ENCODE data around the gene ZNF615. TPM values are rescaled to one million over a fixed set of nuclear protein-coding genes. Genes with fewer than 3 reads are reported as not detected.

Gene ZNF615
- total and polyA plus RNA-seq, 3 donors from 2014 or later: 4.7 to 10.3 (median 8.8) TPM

GRCh38 chr19:51946602-51947001 is 61.4 kb downstream of the ZNF615 start:
- H3K9me3 ChIP-seq: no peaks in the 10 kb centered on the region
- intact Hi-C loops (cut with DNase I; ENCODE audit: low total_unique reads): no loop called here

GRCh38 chr19:51944798-51945552 is 63.0 kb downstream of the ZNF615 start:
- Histone ChIP-seq H3K9me3 (no peaks in the 10 kb centered on the region), H3K4me3 (no peak overlapping the region), H3K36me3 (ENCODE audit: low read depth, missing control alignments) (no peaks in the 10 kb centered on the region), H3K27ac (no peak overlapping the region), H3K4me1 (no peaks in the 10 kb centered on the region), H3K27me3 (no peaks in the 10 kb centered on the region)
- TF ChIP-seq POLR2A (IDR thresholded peaks at IDR 0.05) (no peak), CTCF (IDR thresholded peaks at IDR 0.05) (no peak)
- WGBS, 2 donors: 97% methylated on average over 7 of the region's 7 CpGs
- intact Hi-C loops (cut with DNase I; ENCODE audit: low total_unique reads): no loop called here
- no peak for DNase-seq

More at GRCh38 chr19:51946602-51947001, 61.4 kb downstream of the ZNF615 start:
- H3K27me3 ChIP-seq: no peaks in the 10 kb centered on the region
- no peak overlapping the region for H3K27ac ChIP-seq
- TF ChIP-seq CTCF (IDR thresholded peaks at IDR 0.05): no peak
- no peak for TF ChIP-seq POLR2A (IDR thresholded peaks at IDR 0.05)
- no peak overlapping the region for H3K4me3 ChIP-seq
- 93 to 98% methylated on average over 1 of the region's 1 CpG for WGBS, 2 donors
- H3K4me1 ChIP-seq: no peaks in the 10 kb centered on the region
- H3K36me3 ChIP-seq (ENCODE audit: low read depth, missing control alignments): no peaks in the 10 kb centered on the region
- DNase-seq: no peak

Other genes starting within 250 kb of the ZNF615 start
- gene FPR2, start 247.0 kb downstream of the ZNF615 start, total RNA-seq: under 1 TPM; 0.19 to 0.31 TPM
- gene FPR2, start 247.0 kb downstream of the ZNF615 start, polyA plus RNA-seq (ENCODE audit: insufficient read depth, low read depth, low replicate concordance): 1.3 TPM
- 10 to 100 TPM in 1 of 2 donors, 1 to 10 TPM in 1; 1.6 to 15.6 TPM for gene FPR3, start 213.1 kb downstream of the ZNF615 start, total RNA-seq
- 8.8 TPM for gene FPR3, start 213.1 kb downstream of the ZNF615 start, polyA plus RNA-seq (ENCODE audit: insufficient read depth, low read depth, low replicate concordance)
- gene ZNF577, start 120.3 kb downstream of the ZNF615 start, total RNA-seq: 10 to 100 TPM; 65.2 to 85.2 TPM
- gene ZNF577, start 120.3 kb downstream of the ZNF615 start, polyA plus RNA-seq (ENCODE audit: insufficient read depth, low read depth, low replicate concordance): 43.5 TPM
- gene ZNF649, start 103.2 kb downstream of the ZNF615 start, total RNA-seq: 10 to 100 TPM; 12.2 to 12.4 TPM
- gene ZNF649, start 103.2 kb downstream of the ZNF615 start, polyA plus RNA-seq (ENCODE audit: insufficient read depth, low read depth, low replicate concordance): 8.7 TPM
- 1 to 10 TPM; 9.2 to 9.4 TPM for gene ZNF613, start 80.7 kb downstream of the ZNF615 start, total RNA-seq
- gene ZNF613, start 80.7 kb downstream of the ZNF615 start, polyA plus RNA-seq (ENCODE audit: insufficient read depth, low read depth, low replicate concordance): 2.8 TPM
- gene ZNF350, start 21.4 kb downstream of the ZNF615 start, total RNA-seq: 10 to 100 TPM; 18.0 to 19.0 TPM
- 7.5 TPM for gene ZNF350, start 21.4 kb downstream of the ZNF615 start, polyA plus RNA-seq (ENCODE audit: insufficient read depth, low read depth, low replicate concordance)
- gene ZNF614, start 20.2 kb upstream of the ZNF615 start, total RNA-seq: 10 to 100 TPM; 13.2 to 13.9 TPM
- 8.6 TPM for gene ZNF614, start 20.2 kb upstream of the ZNF615 start, polyA plus RNA-seq (ENCODE audit: insufficient read depth, low read depth, low replicate concordance)
- gene ZNF432, start 40.6 kb upstream of the ZNF615 start, total RNA-seq: 10 to 100 TPM; 15.7 to 16.8 TPM
- gene ZNF432, start 40.6 kb upstream of the ZNF615 start, polyA plus RNA-seq (ENCODE audit: insufficient read depth, low read depth, low replicate concordance): 11.6 TPM
- 10 to 100 TPM; 26.9 to 27.0 TPM for gene ZNF841, start 87.6 kb upstream of the ZNF615 start, total RNA-seq
- 8.5 TPM for gene ZNF841, start 87.6 kb upstream of the ZNF615 start, polyA plus RNA-seq (ENCODE audit: insufficient read depth, low read depth, low replicate concordance)
- gene ZNF616, start 131.7 kb upstream of the ZNF615 start, total RNA-seq: 10 to 100 TPM in 1 of 2 donors, 1 to 10 TPM in 1; 9.0 to 11.3 TPM
- gene ZNF616, start 131.7 kb upstream of the ZNF615 start, polyA plus RNA-seq (ENCODE audit: insufficient read depth, low read depth, low replicate concordance): 6.3 TPM
- 1 to 10 TPM; 5.4 to 9.2 TPM for gene ZNF836, start 163.4 kb upstream of the ZNF615 start, total RNA-seq
- 3.3 TPM for gene ZNF836, start 163.4 kb upstream of the ZNF615 start, polyA plus RNA-seq (ENCODE audit: insufficient read depth, low read depth, low replicate concordance)
- gene PPP2R1A, start 181.8 kb upstream of the ZNF615 start, total RNA-seq: 100 to 1,000 TPM; 262 to 289 TPM
- 181 TPM for gene PPP2R1A, start 181.8 kb upstream of the ZNF615 start, polyA plus RNA-seq (ENCODE audit: insufficient read depth, low read depth, low replicate concordance)

Data from testis (tissue), 3 donors.